HepG2 (cell line): ENCODE data around the gene PPP2R5B. TPM values are rescaled to one million over a fixed set of nuclear protein-coding genes. Genes with fewer than 3 reads are reported as not detected.

Experiments
- IRF2 ChIP-seq: IDR thresholded peaks from 2 replicates; pipeline ENCODE4 v1.6.1; 2018; ENCODE audit warnings: missing genetic modification reagents, missing compliant biosample characterization
- MIXL1 ChIP-seq: IDR thresholded peaks from 2 replicates; pipeline ENCODE4 v1.6.1; 2016
- NONO ChIP-seq, 2 experiments: fragments of 450-650 bp in 1 of 2; sonication (generic) in 1 of 2; formaldehyde crosslinking in 1 of 2; IDR thresholded peaks in 1 of 2; conservative IDR thresholded peaks in 1 of 2; 2 replicates each; pipeline versions ENCODE4 v1.6.1 to v1.8.0; 2017 to 2022; ENCODE audit warnings: mild to moderate bottlenecking in 1 of 2, missing genetic modification reagents in 1 of 2, moderate library complexity in 1 of 2
- NR3C1 ChIP-seq: sonication (generic); formaldehyde crosslinking; IDR thresholded peaks from 2 replicates; pipeline ENCODE4 v1.4.0; 2020; ENCODE audit warnings: missing genetic modification reagents
- TBL1XR1 ChIP-seq: fragments of 150-350 bp; IDR thresholded peaks from 2 replicates; pipeline ENCODE4 v1.6.1; 2014; ENCODE audit warnings: borderline replicate concordance, low read length; ENCODE audit not compliant: partially characterized antibody
- ZBTB3 ChIP-seq: sonication (generic); formaldehyde crosslinking; IDR thresholded peaks from 2 replicates; pipeline ENCODE4 v1.4.0; 2020; ENCODE audit warnings: low read depth, mild to moderate bottlenecking, moderate library complexity, missing genetic modification reagents, borderline replicate concordance
- ZNF230 ChIP-seq: sonication (generic); formaldehyde crosslinking; IDR thresholded peaks from 2 replicates; pipeline ENCODE4 v1.4.0; 2020; ENCODE audit warnings: mild to moderate bottlenecking, missing genetic modification reagents
- ZNF430 ChIP-seq: sonication (generic); formaldehyde crosslinking; IDR thresholded peaks from 2 replicates; pipeline ENCODE4 v1.9.0; 2021; ENCODE audit warnings: mild to moderate bottlenecking, missing genetic modification reagents
- ZSCAN25 ChIP-seq: sonication (generic); formaldehyde crosslinking; IDR thresholded peaks from 2 replicates; pipeline ENCODE4 v1.8.0; 2022; ENCODE audit warnings: mild to moderate bottlenecking, missing genetic modification reagents
- polyA plus RNA-seq, 8 experiments: library from polyadenylated mRNA; depleted of rRNA in 3 of 8; stranded (reverse) in 7 of 8; unstranded in 1 of 8; fragments of >200 nt; fragmentation: Illumina TruSeq in 4 of 8; extraction: Trizol in 4 of 8; gene quantifications; 2 replicates each; pipeline versions ENCODE4 v1.2.1 to v1.2.3, GENCODE V29; 2011 to 2016; ENCODE audit warnings: low read depth in 4 of 8, missing spikeins in 1 of 8, mixed read lengths in 1 of 8; ENCODE audit not compliant: insufficient read depth in 1 of 8
- total RNA-seq, 5 experiments: library from RNA; depleted of rRNA; stranded (reverse); fragments of >200 nt; fragmentation: Illumina TruSeq; extraction: Trizol; gene quantifications; 2 replicates each; pipeline ENCODE4 v1.2.3, GENCODE V29; 2016; ENCODE audit warnings: low read depth in 1 of 5
- TF ChIP-seq, protein P1 (sequence below): sonication (generic); formaldehyde crosslinking; IDR thresholded peaks from 2 replicates; pipeline ENCODE4 v1.4.0; 2020; ENCODE audit warnings: missing genetic modification reagents
- TF ChIP-seq, protein P2 (sequence below): fragments of 450-650 bp; IDR thresholded peaks from 2 replicates; pipeline ENCODE4 v1.6.1; 2016

The PPP2R5B gene
- total and polyA plus RNA-seq, 2 of the 13 experiments (the other 11 are each of a cell fraction or from before 2014, with no cell fraction given) = 2.3 to 8.3 TPM

DNA sequence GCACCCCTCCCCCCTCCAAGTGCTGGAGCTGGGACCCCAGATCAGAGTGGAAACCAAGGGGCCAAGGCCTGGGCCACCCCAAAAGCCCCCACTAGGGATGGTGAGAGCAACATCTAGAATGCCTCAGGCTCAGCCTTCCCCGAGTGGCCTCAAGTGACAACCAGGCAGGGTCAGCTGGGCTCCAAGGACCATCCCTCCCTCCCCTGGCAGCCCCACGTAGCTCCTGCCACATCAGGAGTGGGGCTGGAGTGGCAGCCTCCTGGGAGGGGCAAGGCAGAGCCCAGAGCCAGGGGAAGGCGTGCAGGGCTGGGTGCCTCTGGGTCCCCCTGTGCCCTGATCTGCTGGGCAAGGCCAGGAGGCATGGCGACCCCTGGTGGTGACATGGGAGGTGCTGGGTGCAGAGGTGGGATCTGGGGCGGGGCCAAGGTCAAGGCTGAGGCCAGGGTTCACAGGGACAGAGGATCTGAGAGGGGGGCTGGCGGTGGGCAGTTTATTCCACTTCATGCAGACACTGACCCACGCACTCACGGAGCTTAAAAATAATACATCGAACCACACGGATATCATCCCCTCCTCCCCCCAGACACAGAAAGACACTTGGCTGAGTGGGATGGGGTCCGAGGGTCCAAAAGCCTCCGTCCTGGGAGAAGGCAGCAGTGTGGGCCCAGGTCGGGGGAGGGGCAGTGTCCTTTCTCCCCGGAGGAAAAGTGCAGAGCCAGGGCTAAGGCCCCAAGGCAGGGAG is 30.2 kb upstream of the PPP2R5B start (continued):
- TF ChIP-seq TBL1XR1 = peak; percentile 70
- no peak for TF ChIP-seq ZBTB3 (CRISPR knock-in tag)
- TF ChIP-seq ZSCAN25 (CRISPR knock-in tag) = peak; percentile 74
- no peak for TF ChIP-seq NR3C1
- TF ChIP-seq, protein P1, sequence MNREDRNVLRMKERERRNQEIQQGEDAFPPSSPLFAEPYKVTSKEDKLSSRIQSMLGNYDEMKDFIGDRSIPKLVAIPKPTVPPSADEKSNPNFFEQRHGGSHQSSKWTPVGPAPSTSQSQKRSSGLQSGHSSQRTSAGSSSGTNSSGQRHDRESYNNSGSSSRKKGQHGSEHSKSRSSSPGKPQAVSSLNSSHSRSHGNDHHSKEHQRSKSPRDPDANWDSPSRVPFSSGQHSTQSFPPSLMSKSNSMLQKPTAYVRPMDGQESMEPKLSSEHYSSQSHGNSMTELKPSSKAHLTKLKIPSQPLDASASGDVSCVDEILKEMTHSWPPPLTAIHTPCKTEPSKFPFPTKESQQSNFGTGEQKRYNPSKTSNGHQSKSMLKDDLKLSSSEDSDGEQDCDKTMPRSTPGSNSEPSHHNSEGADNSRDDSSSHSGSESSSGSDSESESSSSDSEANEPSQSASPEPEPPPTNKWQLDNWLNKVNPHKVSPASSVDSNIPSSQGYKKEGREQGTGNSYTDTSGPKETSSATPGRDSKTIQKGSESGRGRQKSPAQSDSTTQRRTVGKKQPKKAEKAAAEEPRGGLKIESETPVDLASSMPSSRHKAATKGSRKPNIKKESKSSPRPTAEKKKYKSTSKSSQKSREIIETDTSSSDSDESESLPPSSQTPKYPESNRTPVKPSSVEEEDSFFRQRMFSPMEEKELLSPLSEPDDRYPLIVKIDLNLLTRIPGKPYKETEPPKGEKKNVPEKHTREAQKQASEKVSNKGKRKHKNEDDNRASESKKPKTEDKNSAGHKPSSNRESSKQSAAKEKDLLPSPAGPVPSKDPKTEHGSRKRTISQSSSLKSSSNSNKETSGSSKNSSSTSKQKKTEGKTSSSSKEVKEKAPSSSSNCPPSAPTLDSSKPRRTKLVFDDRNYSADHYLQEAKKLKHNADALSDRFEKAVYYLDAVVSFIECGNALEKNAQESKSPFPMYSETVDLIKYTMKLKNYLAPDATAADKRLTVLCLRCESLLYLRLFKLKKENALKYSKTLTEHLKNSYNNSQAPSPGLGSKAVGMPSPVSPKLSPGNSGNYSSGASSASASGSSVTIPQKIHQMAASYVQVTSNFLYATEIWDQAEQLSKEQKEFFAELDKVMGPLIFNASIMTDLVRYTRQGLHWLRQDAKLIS = no peak
- no peak for TF ChIP-seq NONO (IDR thresholded peaks at IDR 0.05)
- TF ChIP-seq NONO (CRISPR knock-in tag; conservative IDR thresholded peaks at IDR 0.05) = peak; percentile 95
- TF ChIP-seq IRF2 (CRISPR knock-in tag) = peak; percentile 94
- TF ChIP-seq ZNF430 = no peak
- TF ChIP-seq MIXL1 (CRISPR knock-in tag) = 0 out of 2 replicates have a peak, but pooled peaks have one; percentile 55
- no peak; the same call in 1 of the 2 replicates for TF ChIP-seq ZNF230
- TF ChIP-seq, protein P2, sequence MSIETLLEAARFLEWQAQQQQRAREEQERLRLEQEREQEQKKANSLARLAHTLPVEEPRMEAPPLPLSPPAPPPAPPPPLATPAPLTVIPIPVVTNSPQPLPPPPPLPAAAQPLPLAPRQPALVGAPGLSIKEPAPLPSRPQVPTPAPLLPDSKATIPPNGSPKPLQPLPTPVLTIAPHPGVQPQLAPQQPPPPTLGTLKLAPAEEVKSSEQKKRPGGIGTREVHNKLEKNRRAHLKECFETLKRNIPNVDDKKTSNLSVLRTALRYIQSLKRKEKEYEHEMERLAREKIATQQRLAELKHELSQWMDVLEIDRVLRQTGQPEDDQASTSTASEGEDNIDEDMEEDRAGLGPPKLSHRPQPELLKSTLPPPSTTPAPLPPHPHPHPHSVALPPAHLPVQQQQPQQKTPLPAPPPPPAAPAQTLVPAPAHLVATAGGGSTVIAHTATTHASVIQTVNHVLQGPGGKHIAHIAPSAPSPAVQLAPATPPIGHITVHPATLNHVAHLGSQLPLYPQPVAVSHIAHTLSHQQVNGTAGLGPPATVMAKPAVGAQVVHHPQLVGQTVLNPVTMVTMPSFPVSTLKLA = no peak
